Neural cell (in vitro differentiated cells): ENCODE data around the gene TSR3. TPM values are rescaled to one million over a fixed set of nuclear protein-coding genes. Genes with fewer than 3 reads are reported as not detected.

ENCODE experiments used
- H2AFZ ChIP-seq: fragments of 200-600, 300-800 bp; sonication (generic), shearing (Covaris generic); 2 replicates; pipeline ENCODE4 v1.6.0; 2014; ENCODE audit warnings: low read depth, mild to moderate bottlenecking, antibody characterized with exemption, low read length, moderate library complexity
- H3F3A ChIP-seq: fragments of 200-600 bp; shearing (Covaris generic); 2 replicates; pipeline ENCODE4 v1.6.1; 2016; ENCODE audit warnings: mild to moderate bottlenecking, moderate library complexity, mixed read lengths, antibody characterized with exemption, low read length; ENCODE audit not compliant: insufficient read depth, poor library complexity, severe bottlenecking
- H3K27ac ChIP-seq: fragments of 200-600, 300-800 bp; sonication (generic), shearing (Covaris generic); 2 replicates; pipeline ENCODE4 v1.5.1; 2014; ENCODE audit warnings: mild to moderate bottlenecking, low read length, moderate library complexity
- H3K27me3 ChIP-seq: fragments of 300-800, 200-600 bp; sonication (generic), shearing (Covaris generic); 2 replicates; pipeline ENCODE4 v1.6.0; 2014; ENCODE audit warnings: mild to moderate bottlenecking, low read depth, low read length, moderate library complexity; ENCODE audit not compliant: insufficient read depth
- H3K36me3 ChIP-seq: fragments of 300-800, 200-600 bp; sonication (generic), shearing (Covaris generic); 2 replicates; pipeline ENCODE4 v1.5.1; 2014; ENCODE audit warnings: mild to moderate bottlenecking, antibody characterized with exemption, low read length, moderate library complexity; ENCODE audit not compliant: insufficient read depth
- H3K4me2 ChIP-seq: fragments of 300-800, 200-600 bp; sonication (generic), shearing (Covaris generic); 2 replicates; pipeline ENCODE4 v1.6.0; 2014; ENCODE audit warnings: mild to moderate bottlenecking, low read length
- H3K4me3 ChIP-seq: fragments of 300-800, 200-600 bp; sonication (generic), shearing (Covaris generic); 2 replicates; pipeline ENCODE4 v1.5.1; 2014; ENCODE audit warnings: mild to moderate bottlenecking, low read length, moderate library complexity
- H3K79me2 ChIP-seq: fragments of 200-600 bp; shearing (Covaris generic); replicated peaks from 2 replicates; pipeline ENCODE4 v1.6.0; 2014; ENCODE audit warnings: mild to moderate bottlenecking, low read length, moderate library complexity; ENCODE audit not compliant: insufficient read depth
- H3K9ac ChIP-seq: fragments of 300-800, 200-600 bp; sonication (generic), shearing (Covaris generic); 2 replicates; pipeline ENCODE4 v1.6.1; 2016; ENCODE audit warnings: mild to moderate bottlenecking, low read length, mixed read lengths
- H3K9me2 ChIP-seq: fragments of 200-600 bp; shearing (Covaris generic); 2 replicates; pipeline ENCODE4 v1.6.1; 2016; ENCODE audit warnings: mild to moderate bottlenecking, low read length, mixed read lengths; ENCODE audit not compliant: insufficient read depth
- H3K9me3 ChIP-seq: fragments of 200-600, 300-800 bp; sonication (generic), shearing (Covaris generic); 2 replicates; pipeline ENCODE4 v1.6.1; 2016; ENCODE audit warnings: mild to moderate bottlenecking, mixed run types, low read length, moderate library complexity, mixed read lengths
- H4K20me1 ChIP-seq: fragments of 200-600 bp; shearing (Covaris generic); 2 replicates; pipeline ENCODE4 v1.6.1; 2016; ENCODE audit warnings: mild to moderate bottlenecking, mixed run types; ENCODE audit not compliant: insufficient read depth
- CTCF ChIP-seq: fragments of 450-650 bp; IDR thresholded peaks from 2 replicates; pipeline ENCODE4 v1.5.1; 2014; ENCODE audit warnings: antibody characterized with exemption, mild to moderate bottlenecking, moderate library complexity; ENCODE audit not compliant: poor library complexity, severe bottlenecking
- EP300 ChIP-seq: fragments of 450-650 bp; conservative IDR thresholded peaks from 2 replicates; pipeline ENCODE4 v1.6.1; 2014; ENCODE audit warnings: antibody characterized with exemption, mild to moderate bottlenecking, moderate library complexity; ENCODE audit not compliant: poor library complexity, severe bottlenecking
- EZH2 ChIP-seq: fragments of 200-600, 300-800 bp; shearing (Covaris generic), sonication (generic); IDR thresholded peaks from 2 replicates; pipeline ENCODE4 v1.6.1; 2014; ENCODE audit warnings: antibody characterized with exemption, low read length, borderline replicate concordance, mild to moderate bottlenecking; ENCODE audit not compliant: insufficient read depth, poor library complexity, severe bottlenecking
- MXI1 ChIP-seq: fragments of 450-650 bp; conservative IDR thresholded peaks from 2 replicates; pipeline ENCODE4 v1.6.1; 2014; ENCODE audit warnings: antibody characterized with exemption, mild to moderate bottlenecking; ENCODE audit not compliant: poor library complexity, severe bottlenecking
- POLR2AphosphoS5 ChIP-seq: IDR thresholded peaks from 2 replicates; pipeline ENCODE4 v1.6.1; 2012
- RAD21 ChIP-seq: fragments of 450-650 bp; conservative IDR thresholded peaks from 2 replicates; pipeline ENCODE4 v1.6.1; 2014; ENCODE audit warnings: antibody characterized with exemption, mild to moderate bottlenecking, moderate library complexity
- SMC3 ChIP-seq: fragments of 450-650 bp; conservative IDR thresholded peaks from 2 replicates; pipeline ENCODE4 v1.6.1; 2014; ENCODE audit warnings: antibody characterized with exemption, mild to moderate bottlenecking, moderate library complexity; ENCODE audit not compliant: poor library complexity
- TAF1 ChIP-seq: IDR thresholded peaks from 2 replicates; pipeline ENCODE4 v1.6.1; 2012; ENCODE audit warnings: low read depth
- polyA plus RNA-seq: library from polyadenylated mRNA; depleted of rRNA; stranded (reverse); fragments of >200 nt; gene quantifications from 2 replicates; pipeline ENCODE4 v1.2.3, GENCODE V29; 2014
- TF ChIP-seq, protein P1 (sequence below): IDR thresholded peaks from 2 replicates; pipeline ENCODE4 v1.6.1; 2012; ENCODE audit warnings: borderline replicate concordance

Gene TSR3
- polyA plus RNA-seq, 1 donor from 2014 or later: 102 TPM

DNA sequence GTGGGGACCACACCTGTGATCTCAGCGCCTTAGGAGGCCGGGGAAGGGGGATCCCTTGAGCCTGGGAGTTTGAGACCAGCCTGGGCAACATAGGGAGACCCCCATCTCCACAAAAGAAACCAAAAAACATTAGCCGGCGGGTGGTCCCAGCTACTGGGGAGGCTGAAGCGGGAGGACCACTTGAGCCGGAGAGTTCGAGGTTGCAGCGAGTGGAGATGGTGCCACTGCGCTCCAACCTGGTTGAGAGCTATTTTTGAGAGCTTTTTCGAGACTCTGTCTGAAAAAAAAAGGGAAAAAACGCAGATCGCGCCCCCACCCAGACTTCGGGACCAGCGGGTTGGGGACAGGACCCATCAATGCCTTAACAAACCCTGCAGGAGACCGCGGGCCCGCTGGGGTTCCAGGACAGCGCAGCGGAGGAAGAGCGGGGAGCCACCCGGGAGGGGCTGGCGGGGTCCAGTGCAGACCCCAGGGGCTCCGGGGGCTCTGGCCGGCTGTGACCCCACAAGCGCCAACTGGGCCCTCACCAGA lies 19.0 kb downstream of the TSR3 start:
- Histone ChIP-seq H3K27ac (no peak overlapping the region), H3K9me3 (no peaks in the 10 kb centered on the region), H3K36me3 (no peaks in the 10 kb centered on the region), H3F3A (no peaks in the 10 kb centered on the region), H4K20me1 (no peaks in the 10 kb centered on the region), H3K9me2 (no peaks in the 10 kb centered on the region), H3K4me2 (no peak overlapping the region), H3K4me3 (peak overlapping the region; percentile 76), H3K9ac (peak overlapping the region; percentile 74), H3K27me3 (peaks cover 33% of the 10 kb centered on the region), H3K79me2 (peaks cover 17% of the 10 kb centered on the region), H2AFZ (no peak overlapping the region)
- TF ChIP-seq EP300 (no peak), CTCF (no peak), SMC3 (no peak), MXI1 (no peak), EZH2 (no peak)

GRCh38 chr16:1331712-1332617 lies 19.7 kb downstream of the TSR3 start:
- H3K27me3 ChIP-seq: peaks cover 33% of the 10 kb centered on the region
- peak overlapping the region; percentile 76 for H3K4me3 ChIP-seq
- H3K9me3 ChIP-seq: no peaks in the 10 kb centered on the region
- no peaks in the 10 kb centered on the region for H3F3A ChIP-seq
- H3K79me2 ChIP-seq: peaks cover 17% of the 10 kb centered on the region
- H3K4me2 ChIP-seq: no peak overlapping the region
- H3K27ac ChIP-seq: no peak overlapping the region
- TF ChIP-seq POLR2AphosphoS5 (no peak), EP300 (no peak), RAD21 (no peak), SMC3 (no peak), MXI1 (peak; percentile 26), TAF1 (no peak), EZH2 (no peak)
- TF ChIP-seq, protein P1, sequence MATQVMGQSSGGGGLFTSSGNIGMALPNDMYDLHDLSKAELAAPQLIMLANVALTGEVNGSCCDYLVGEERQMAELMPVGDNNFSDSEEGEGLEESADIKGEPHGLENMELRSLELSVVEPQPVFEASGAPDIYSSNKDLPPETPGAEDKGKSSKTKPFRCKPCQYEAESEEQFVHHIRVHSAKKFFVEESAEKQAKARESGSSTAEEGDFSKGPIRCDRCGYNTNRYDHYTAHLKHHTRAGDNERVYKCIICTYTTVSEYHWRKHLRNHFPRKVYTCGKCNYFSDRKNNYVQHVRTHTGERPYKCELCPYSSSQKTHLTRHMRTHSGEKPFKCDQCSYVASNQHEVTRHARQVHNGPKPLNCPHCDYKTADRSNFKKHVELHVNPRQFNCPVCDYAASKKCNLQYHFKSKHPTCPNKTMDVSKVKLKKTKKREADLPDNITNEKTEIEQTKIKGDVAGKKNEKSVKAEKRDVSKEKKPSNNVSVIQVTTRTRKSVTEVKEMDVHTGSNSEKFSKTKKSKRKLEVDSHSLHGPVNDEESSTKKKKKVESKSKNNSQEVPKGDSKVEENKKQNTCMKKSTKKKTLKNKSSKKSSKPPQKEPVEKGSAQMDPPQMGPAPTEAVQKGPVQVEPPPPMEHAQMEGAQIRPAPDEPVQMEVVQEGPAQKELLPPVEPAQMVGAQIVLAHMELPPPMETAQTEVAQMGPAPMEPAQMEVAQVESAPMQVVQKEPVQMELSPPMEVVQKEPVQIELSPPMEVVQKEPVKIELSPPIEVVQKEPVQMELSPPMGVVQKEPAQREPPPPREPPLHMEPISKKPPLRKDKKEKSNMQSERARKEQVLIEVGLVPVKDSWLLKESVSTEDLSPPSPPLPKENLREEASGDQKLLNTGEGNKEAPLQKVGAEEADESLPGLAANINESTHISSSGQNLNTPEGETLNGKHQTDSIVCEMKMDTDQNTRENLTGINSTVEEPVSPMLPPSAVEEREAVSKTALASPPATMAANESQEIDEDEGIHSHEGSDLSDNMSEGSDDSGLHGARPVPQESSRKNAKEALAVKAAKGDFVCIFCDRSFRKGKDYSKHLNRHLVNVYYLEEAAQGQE: no peak
- H4K20me1 ChIP-seq: no peaks in the 10 kb centered on the region
- H2AFZ ChIP-seq: no peak overlapping the region
- H3K9me2 ChIP-seq: no peaks in the 10 kb centered on the region
- H3K9ac ChIP-seq: peak overlapping the region; percentile 9
- no peaks in the 10 kb centered on the region for H3K36me3 ChIP-seq
